ENCODE results near the gene UBL3. TPM values are rescaled to one million over a fixed set of nuclear protein-coding genes. Genes with fewer than 3 reads are reported as not detected.
A peak's percentile ranks its signal among the peaks of the same experiment; 100 is the strongest.

Gene UBL3
- total and polyA plus RNA-seq, 10 of the 15 experiments (the other 5 are each of a cell fraction or from before 2014, with no cell fraction given) = 5.5 to 13.7 (median 10.6) TPM

GRCh38 chr13:29845440-29846056 lies 4.9 kb downstream of the UBL3 start:
- TF ChIP-seq CTCF (IDR thresholded peaks at IDR 0.05 in 2 of 3, conservative IDR thresholded peaks at IDR 0.05 in 1 of 3; ENCODE audit: control insufficient read depth in 2 of 3, extremely low read depth in 1 of 3, insufficient read depth in 1 of 3, low read depth in 3 of 3, low read length in 3 of 3) = peak in 1 of 3 experiments; percentile 23; a peak in 2 of 6 replicates
- TF ChIP-seq EP300 (IDR thresholded peaks at IDR 0.05; ENCODE audit: borderline replicate concordance in 1 of 2, control insufficient read depth in 1 of 2, low read depth in 2 of 2, low read length in 2 of 2) = no peak
- TF ChIP-seq LARP7 (IDR thresholded peaks at IDR 0.05) = no peak
- TF ChIP-seq SMC3 (IDR thresholded peaks at IDR 0.05; ENCODE audit: borderline replicate concordance, low read length) = peak; percentile 14; the same call in 1 of the 2 replicates
- no peak for DNase-seq (ENCODE audit: low read depth, low spot score)
- no peak overlapping the region for H3K27ac ChIP-seq (ENCODE audit: control insufficient read depth, insufficient read depth)
- H3K9me3 ChIP-seq (replicated peaks; ENCODE audit: control insufficient read depth, insufficient read depth, low read length) = no peaks in the 10 kb centered on the region
- in situ Hi-C loops (cut with MboI) = loop anchor here (5.0 kb wide), 2 partner anchors 73 to 272 kb away; no protein-coding TSS in a partner anchor
- no peaks in the 10 kb centered on the region for H4K20me1 ChIP-seq (ENCODE audit: control insufficient read depth, insufficient read depth)
- no peak overlapping the region for H2AFZ ChIP-seq (ENCODE audit: control insufficient read depth, low read depth, low read length)
- BruUV-seq (replicated peaks) = no TSS peak
- peaks cover 57% of the 10 kb centered on the region for H3K79me2 ChIP-seq (ENCODE audit: control insufficient read depth, insufficient read depth, low read length)
- CTCF ChIA-PET = interaction anchor here (0.7 to 8.3 kb wide), 10 partner anchors 9 to 267 kb away, joined by 3 to 112 read pairs (median 14); no protein-coding TSS in a partner anchor
- RAD21 ChIA-PET (ENCODE audit: unreplicated experiment) = interaction anchor here (0.8 to 6.8 kb wide), 12 partner anchors 10 to 338 kb away, joined by 3 to 84 read pairs (median 8); no protein-coding TSS in a partner anchor
- H3K4me2 ChIP-seq (ENCODE audit: control insufficient read depth, insufficient read depth) = no peak overlapping the region; the same call in 1 of the 2 replicates
- FAIRE-seq = no peak
- no peak for ATAC-seq
- no peaks in the 10 kb centered on the region for H3K36me3 ChIP-seq (ENCODE audit: control insufficient read depth in 2 of 2, insufficient read depth in 2 of 2, low read length in 1 of 2)
- no peak overlapping the region for H3K4me3 ChIP-seq
- H3K9ac ChIP-seq (ENCODE audit: control insufficient read depth, insufficient read depth, low read length) = no peak overlapping the region; the same call in 1 of the 2 replicates
- no peaks in the 10 kb centered on the region for H3K27me3 ChIP-seq (replicated peaks in 1 of 2; ENCODE audit: control insufficient read depth in 2 of 2, insufficient read depth in 2 of 2, low read length in 1 of 2)
- POLR2A ChIA-PET = no interaction called here
- H3K4me1 ChIP-seq (ENCODE audit: control insufficient read depth, insufficient read depth, low read length) = no peaks in the 10 kb centered on the region
- 100% methylated on average over 2 of the region's 2 CpGs for WGBS (ENCODE audit: insufficient coverage, insufficient replicate concordance, low lambda C conversion rate, missing lambda C conversion rate)
- intact Hi-C loops (cut with micrococcal nuclease; ENCODE audit: unreplicated experiment) = loop anchor here (1.0 to 10.0 kb wide), 5 partner anchors 38 to 268 kb away; partner anchors contain the start of gene SLC7A1
- SMC1A ChIA-PET (ENCODE audit: uncharacterized antibody, unreplicated experiment) = interaction anchor here (1.0 to 17.1 kb wide), 12 partner anchors 9 to 268 kb away, joined by 3 to 181 read pairs (median 6); no protein-coding TSS in a partner anchor
